Activated CD8-positive, alpha-beta memory T cell treated with anti-CD3 and anti-CD28 coated beads, Interleukin-2, amount 10 ng/mL, durations not matched to agents 7 days and 5 days (primary cell): ENCODE data around the gene TXNL1. TPM values are rescaled to one million over a fixed set of nuclear protein-coding genes. Genes with fewer than 3 reads are reported as not detected.

Experiments used
- total RNA-seq, 2 experiments: library from RNA; stranded (reverse); gene quantifications; one replicate each; pipeline ENCODE4 v1.2.3, GENCODE V29; 2021

The TXNL1 gene
- total RNA-seq, 2 experiments from 2014 or later: 42.5 to 61.2 TPM

Other genes with a start within 250 kb of the TXNL1 start
- gene WDR7, start 12.8 kb upstream of the TXNL1 start, total RNA-seq: 10 to 100 TPM; 35.9 to 43.3 TPM